ENCODE measurements around the gene FOXN3.

DNA sequence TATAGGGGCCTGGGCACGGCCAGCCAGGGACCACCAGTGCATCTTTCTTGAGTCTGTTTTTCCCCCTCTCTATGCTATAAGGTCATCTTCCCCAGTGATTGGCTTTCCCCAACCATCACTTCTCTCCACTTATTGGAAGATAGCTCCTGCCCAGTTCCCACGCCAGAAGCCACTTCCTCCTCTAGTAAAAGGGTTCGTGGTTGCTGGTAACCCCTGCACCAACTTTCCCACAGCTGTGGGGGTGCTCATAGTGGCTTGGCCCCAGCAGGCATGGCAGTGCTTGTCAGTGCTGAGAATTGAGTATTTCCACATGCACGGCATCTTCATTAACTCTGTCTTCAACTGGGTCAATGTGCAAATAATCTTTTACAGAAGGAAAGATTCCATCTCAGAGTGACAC, 215.4 kb downstream of the FOXN3 start:
- no peak for TF ChIP-seq CTCF (optimal IDR thresholded peaks at IDR 0.05 in 1 of 3, IDR thresholded peaks at IDR 0.05 in 1 of 3, conservative IDR thresholded peaks at IDR 0.05 in 1 of 3; ENCODE audit: extremely low read depth in 1 of 3, insufficient read depth in 2 of 3, low read length in 3 of 3)
- TF ChIP-seq EZH2 (IDR thresholded peaks at IDR 0.05; ENCODE audit: low read length): no peak
